HCT116 (cell line): ENCODE results near the gene GH2. TPM values are rescaled to one million over a fixed set of nuclear protein-coding genes. Genes with fewer than 3 reads are reported as not detected.
"Not testable (repeated sequence)": the region's sequence is repeated elsewhere in the genome, so short reads cannot be mapped to it uniquely, and the experiment has no call there.

Experiments
- ATAC-seq: fragments of 200-7000 bp; cut with Tn5 transposase; 2 replicates; pipeline ENCODE4 v1.9.1; 2020; ENCODE audit warnings: mild to moderate bottlenecking, moderate library complexity
- BruUV-seq: library from RNA; stranded (reverse); fragments of 400-500 nt; replicated peaks from 2 replicates; lab custom pipeline; 2021; lab: Mats Ljungman, UMichigan
- CTCF ChIA-PET: fragments of 300-600 bp; sonication (Branson Sonifier 250); formaldehyde crosslinking; loops from one replicate; lab custom pipeline; 2021; ENCODE audit warnings: antibody characterized with exemption; lab: Charles Lee
- POLR2A ChIA-PET: fragments of 300-600, 350-600 bp; sonication (Branson Sonifier 250); formaldehyde crosslinking; loops from one replicate; lab custom pipeline; 2021; ENCODE audit warnings: antibody characterized with exemption; lab: Charles Lee
- RAD21 ChIA-PET, 2 experiments: fragments of 300-600 bp; sonication (Branson Sonifier 250); formaldehyde crosslinking; loops; one replicate each; lab custom pipeline; 2023; ENCODE audit warnings: low total read pairs in 2 of 2; ENCODE audit not compliant: uncharacterized antibody in 2 of 2, unreplicated experiment in 2 of 2, low non-redundant PET in 1 of 2; lab: Charles Lee
- DNase-seq: peaks from one replicate; pipeline ENCODE4 v3.0.0-alpha.2; 2010; ENCODE audit warnings: low read depth, low spot score
- H2AFZ ChIP-seq: fragments of 200-600 bp; shearing (Covaris generic), sonication (generic); 2 replicates; pipeline ENCODE4 v1.6.1; 2017; ENCODE audit warnings: low read depth, mixed run types, mixed read lengths, antibody characterized with exemption, low read length; ENCODE audit not compliant: poor library complexity, severe bottlenecking
- H3K27ac ChIP-seq: 2 replicates; pipeline ENCODE4 v1.5.1; 2012; ENCODE audit warnings: low read depth, low read length
- H3K27me3 ChIP-seq: fragments of 200-600 bp; sonication (generic); 2 replicates; pipeline ENCODE4 v1.6.1; 2016; ENCODE audit warnings: mixed run types, low read length, mixed read lengths; ENCODE audit not compliant: insufficient read depth
- H3K36me3 ChIP-seq, 2 experiments: fragments of 200-500 bp in 1 of 2; fragments of 200-600 bp in 1 of 2; sonication (Bioruptor generic) in 1 of 2; sonication (generic) in 1 of 2; 2 replicates each; pipeline versions ENCODE4 v1.5.1 to v1.6.1; 2014 to 2016; ENCODE audit warnings: low read length in 2 of 2, inconsistent platforms in 1 of 2, mixed read lengths in 1 of 2, mixed run types in 1 of 2; ENCODE audit not compliant: insufficient read depth in 2 of 2, control insufficient read depth in 1 of 2
- H3K4me1 ChIP-seq, 2 experiments: fragments of 200-600 bp in 1 of 2; sonication (generic) in 1 of 2; 2 replicates each; pipeline versions ENCODE4 v1.5.1 to v1.6.1; 2012 to 2017; ENCODE audit warnings: low read length in 2 of 2, inconsistent platforms in 1 of 2, mild to moderate bottlenecking in 1 of 2, mixed read lengths in 1 of 2, mixed run types in 1 of 2, moderate library complexity in 1 of 2; ENCODE audit not compliant: insufficient read depth in 2 of 2, control insufficient read depth in 1 of 2
- H3K4me2 ChIP-seq: fragments of 200-600 bp; sonication (generic); 2 replicates; pipeline ENCODE4 v1.6.1; 2017; ENCODE audit warnings: mixed run types, low read length, mixed read lengths
- H3K4me3 ChIP-seq, 2 experiments: fragments of 200-600 bp in 1 of 2; sonication (generic) in 1 of 2; replicated peaks in 1 of 2; 2 replicates each; pipeline ENCODE4 v1.5.1; 2011 to 2016; ENCODE audit warnings: low read length in 2 of 2, control low read depth in 1 of 2, low read depth in 1 of 2, mild to moderate bottlenecking in 1 of 2, mixed read lengths in 1 of 2, mixed run types in 1 of 2
- H3K79me2 ChIP-seq: fragments of 200-600 bp; sonication (generic); 2 replicates; pipeline ENCODE4 v1.6.1; 2017; ENCODE audit warnings: mild to moderate bottlenecking, mixed run types, low read length, moderate library complexity, mixed read lengths; ENCODE audit not compliant: insufficient read depth
- H3K9ac ChIP-seq: fragments of 200-600 bp; sonication (generic); 2 replicates; pipeline ENCODE4 v1.6.1; 2016; ENCODE audit warnings: low read length, mixed read lengths
- H3K9me2 ChIP-seq: fragments of 200-600 bp; sonication (generic), shearing (Covaris generic); 2 replicates; pipeline ENCODE4 v1.6.1; 2017; ENCODE audit warnings: mixed run types, mild to moderate bottlenecking, moderate library complexity; ENCODE audit not compliant: insufficient read depth
- H3K9me3 ChIP-seq, 2 experiments: fragments of 200-500 bp in 1 of 2; fragments of 200-600 bp in 1 of 2; sonication (Bioruptor generic) in 1 of 2; sonication (generic) in 1 of 2; 2 replicates each; pipeline ENCODE4 v1.6.1; 2014 to 2017; ENCODE audit warnings: low read length in 2 of 2, mixed read lengths in 2 of 2, inconsistent platforms in 1 of 2, low read depth in 1 of 2, mild to moderate bottlenecking in 1 of 2, mixed run types in 1 of 2, moderate library complexity in 1 of 2; ENCODE audit not compliant: control insufficient read depth in 1 of 2, insufficient read depth in 1 of 2
- H4K20me1 ChIP-seq: fragments of 200-600 bp; sonication (generic), shearing (Covaris generic); 2 replicates; pipeline ENCODE4 v1.6.1; 2017; ENCODE audit warnings: mixed run types, mild to moderate bottlenecking, moderate library complexity; ENCODE audit not compliant: insufficient read depth
- intact Hi-C: fragments of 100-400 bp; cut with micrococcal nuclease; formaldehyde crosslinking; loops from 2 replicates; pipeline ENCODE4 v1.10.0; 2022
- total RNA-seq: library from RNA; stranded (reverse); gene quantifications from one replicate; pipeline ENCODE4 v1.2.1, GENCODE V29; 2021; ENCODE audit not compliant: unreplicated experiment

The GH2 gene
- total RNA-seq, 1 experiment from 2014 or later: not detected

- H3K9me2 ChIP-seq, intact Hi-C loops, H3K79me2 ChIP-seq, RAD21 ChIA-PET, H2AFZ ChIP-seq, ATAC-seq, H3K27ac ChIP-seq, DNase-seq, H3K4me1 ChIP-seq, H3K9ac ChIP-seq, H3K36me3 ChIP-seq, H3K4me3 ChIP-seq, POLR2A ChIA-PET, BruUV-seq, H3K9me3 ChIP-seq, H4K20me1 ChIP-seq, H3K27me3 ChIP-seq, H3K4me2 ChIP-seq: not testable (repeated sequence)
- CTCF ChIA-PET: interaction anchor here (0.8 kb wide), 1 partner anchor 259 kb away, joined by 4 read pairs; no protein-coding TSS in a partner anchor
These were observed 7.1 kb downstream of the GH2 start for GRCh38 chr17:63874693-63875092.

GRCh38 chr17:63874061-63874626, 7.6 kb downstream of the GH2 start:
- H3K9me2 ChIP-seq, H3K36me3 ChIP-seq, H3K9me3 ChIP-seq, RAD21 ChIA-PET, H3K4me1 ChIP-seq, POLR2A ChIA-PET, H4K20me1 ChIP-seq, H2AFZ ChIP-seq, intact Hi-C loops, DNase-seq, BruUV-seq, H3K79me2 ChIP-seq, H3K4me2 ChIP-seq, H3K27ac ChIP-seq, H3K4me3 ChIP-seq, H3K9ac ChIP-seq, H3K27me3 ChIP-seq: not testable (repeated sequence)
- CTCF ChIA-PET: interaction anchor here (0.8 kb wide), 1 partner anchor 259 kb away, joined by 4 read pairs; no protein-coding TSS in a partner anchor
- peak; percentile 79 for ATAC-seq

GRCh38 chr17:63873577-63873976, 8.2 kb downstream of the GH2 start, which contains the start of gene CSH2:
Gene CSH2 (minus strand): TSS chr17:63873677. CDS start chr17:63873614, 63 bp downstream.
- intact Hi-C loops, DNase-seq, H2AFZ ChIP-seq, H3K9me2 ChIP-seq, POLR2A ChIA-PET, H3K79me2 ChIP-seq, H3K4me1 ChIP-seq, H3K9ac ChIP-seq, H3K4me3 ChIP-seq, CTCF ChIA-PET, ATAC-seq, H3K9me3 ChIP-seq, H3K4me2 ChIP-seq, H3K27me3 ChIP-seq, H3K27ac ChIP-seq, H4K20me1 ChIP-seq, RAD21 ChIA-PET, BruUV-seq, H3K36me3 ChIP-seq: not testable (repeated sequence)

- DNase-seq, H3K27me3 ChIP-seq, H3K79me2 ChIP-seq, H3K9ac ChIP-seq, CTCF ChIA-PET, ATAC-seq, H4K20me1 ChIP-seq, H3K4me1 ChIP-seq, RAD21 ChIA-PET, H3K9me3 ChIP-seq, H3K27ac ChIP-seq, H2AFZ ChIP-seq, BruUV-seq, POLR2A ChIA-PET, H3K9me2 ChIP-seq, H3K4me3 ChIP-seq, intact Hi-C loops, H3K4me2 ChIP-seq, H3K36me3 ChIP-seq: not testable (repeated sequence)
These were observed 9.9 kb downstream of the GH2 start for GRCh38 chr17:63871646-63872365.
